Suprapubic skin (tissue), 3 donors: ENCODE results near the gene PI3.

ENCODE experiments used
- EP300 ChIP-seq: sonication (generic); formaldehyde crosslinking; IDR thresholded peaks from one replicate; pipeline ENCODE4 v1.6.1; 2017; ENCODE audit warnings: antibody characterized with exemption
- TF ChIP-seq, protein P1 (sequence below), 2 donors: fragments of 200-600 bp in 1 of 2; fragments of 450-650 bp in 1 of 2; sonication (generic) in 1 of 2; IDR thresholded peaks; one replicate each; pipeline ENCODE4 v1.5.1; 2016 to 2019; ENCODE audit warnings: antibody characterized with exemption in 2 of 2, mild to moderate bottlenecking in 1 of 2, moderate library complexity in 1 of 2

DNA sequence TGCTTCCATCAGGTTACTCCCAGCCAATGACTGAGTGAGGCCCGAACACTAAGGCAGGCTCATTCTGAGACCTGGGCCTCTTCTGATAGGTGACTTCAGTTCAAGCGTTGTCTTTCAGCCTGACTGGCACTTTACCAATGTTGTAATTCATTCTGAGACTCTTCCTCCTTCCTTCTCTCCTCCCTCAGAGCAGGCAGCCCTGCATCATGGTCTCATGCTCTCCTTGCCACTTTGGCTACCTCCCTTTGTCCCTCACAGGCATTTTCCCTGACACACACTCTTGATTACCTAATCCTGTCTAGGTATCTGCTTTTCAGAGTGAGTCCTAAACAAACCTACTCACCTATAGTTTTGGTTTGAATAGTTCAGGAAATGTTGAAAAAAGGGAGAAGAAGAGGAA lies 37.8 kb upstream of the PI3 start:
- TF ChIP-seq, protein P1, sequence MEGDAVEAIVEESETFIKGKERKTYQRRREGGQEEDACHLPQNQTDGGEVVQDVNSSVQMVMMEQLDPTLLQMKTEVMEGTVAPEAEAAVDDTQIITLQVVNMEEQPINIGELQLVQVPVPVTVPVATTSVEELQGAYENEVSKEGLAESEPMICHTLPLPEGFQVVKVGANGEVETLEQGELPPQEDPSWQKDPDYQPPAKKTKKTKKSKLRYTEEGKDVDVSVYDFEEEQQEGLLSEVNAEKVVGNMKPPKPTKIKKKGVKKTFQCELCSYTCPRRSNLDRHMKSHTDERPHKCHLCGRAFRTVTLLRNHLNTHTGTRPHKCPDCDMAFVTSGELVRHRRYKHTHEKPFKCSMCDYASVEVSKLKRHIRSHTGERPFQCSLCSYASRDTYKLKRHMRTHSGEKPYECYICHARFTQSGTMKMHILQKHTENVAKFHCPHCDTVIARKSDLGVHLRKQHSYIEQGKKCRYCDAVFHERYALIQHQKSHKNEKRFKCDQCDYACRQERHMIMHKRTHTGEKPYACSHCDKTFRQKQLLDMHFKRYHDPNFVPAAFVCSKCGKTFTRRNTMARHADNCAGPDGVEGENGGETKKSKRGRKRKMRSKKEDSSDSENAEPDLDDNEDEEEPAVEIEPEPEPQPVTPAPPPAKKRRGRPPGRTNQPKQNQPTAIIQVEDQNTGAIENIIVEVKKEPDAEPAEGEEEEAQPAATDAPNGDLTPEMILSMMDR (IDR thresholded peaks at IDR 0.05): no peak
- TF ChIP-seq EP300: no peak
